GM12801 (cell line): ENCODE data around the gene CCL2.

Source experiments
- CTCF ChIP-seq: IDR thresholded peaks from one replicate; pipeline ENCODE4 v1.5.1; 2011; ENCODE audit warnings: control low read depth; ENCODE audit not compliant: insufficient read length; ENCODE audit errors: extremely low read depth

Gene CCL2

DNA sequence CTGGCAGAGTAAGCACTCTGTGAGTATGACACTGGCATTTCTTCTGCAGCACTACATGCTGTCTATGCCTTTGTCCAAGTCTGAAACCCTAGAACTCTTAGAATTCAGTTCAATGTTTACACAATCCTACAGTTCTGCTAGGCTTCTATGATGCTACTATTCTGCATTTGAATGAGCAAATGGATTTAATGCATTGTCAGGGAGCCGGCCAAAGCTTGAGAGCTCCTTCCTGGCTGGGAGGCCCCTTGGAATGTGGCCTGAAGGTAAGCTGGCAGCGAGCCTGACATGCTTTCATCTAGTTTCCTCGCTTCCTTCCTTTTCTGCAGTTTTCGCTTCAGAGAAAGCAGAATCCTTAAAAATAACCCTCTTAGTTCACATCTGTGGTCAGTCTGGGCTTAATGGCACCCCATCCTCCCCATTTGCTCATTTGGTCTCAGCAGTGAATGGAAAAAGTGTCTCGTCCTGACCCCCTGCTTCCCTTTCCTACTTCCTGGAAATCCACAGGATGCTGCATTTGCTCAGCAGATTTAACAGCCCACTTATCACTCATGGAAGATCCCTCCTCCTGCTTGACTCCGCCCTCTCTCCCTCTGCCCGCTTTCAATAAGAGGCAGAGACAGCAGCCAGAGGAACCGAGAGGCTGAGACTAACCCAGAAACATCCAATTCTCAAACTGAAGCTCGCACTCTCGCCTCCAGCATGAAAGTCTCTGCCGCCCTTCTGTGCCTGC lies at the start of gene CCL2:
Gene CCL2 (plus strand): TSS at position 635 of the 730 bp plus-strand sequence. CDS start 65 bp downstream, at position 700.
- no peak for TF ChIP-seq CTCF

DNA sequence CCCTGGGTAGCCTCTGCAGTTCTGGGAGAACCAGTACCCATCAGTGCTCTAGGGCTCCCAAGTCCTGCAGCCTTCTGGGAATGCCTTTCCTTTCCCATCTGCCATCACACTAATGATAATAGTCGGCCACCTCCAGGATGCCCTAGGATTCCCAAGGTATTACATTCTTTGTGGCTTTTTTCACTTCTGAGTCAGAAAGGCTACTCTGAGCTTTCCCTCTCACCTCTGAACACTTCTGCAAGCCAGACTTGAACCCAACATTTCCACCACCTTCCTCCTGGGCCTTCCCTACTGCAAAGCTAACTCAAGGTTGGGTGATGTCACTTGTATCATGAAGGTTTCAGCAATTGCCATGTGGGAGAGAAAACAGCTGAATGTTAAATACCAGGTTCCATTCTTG lies 49.7 kb upstream of the CCL2 start:
- TF ChIP-seq CTCF: no peak

GRCh38 chr17:34206569-34206968 lies 48.5 kb upstream of the CCL2 start:
- TF ChIP-seq CTCF: no peak

DNA sequence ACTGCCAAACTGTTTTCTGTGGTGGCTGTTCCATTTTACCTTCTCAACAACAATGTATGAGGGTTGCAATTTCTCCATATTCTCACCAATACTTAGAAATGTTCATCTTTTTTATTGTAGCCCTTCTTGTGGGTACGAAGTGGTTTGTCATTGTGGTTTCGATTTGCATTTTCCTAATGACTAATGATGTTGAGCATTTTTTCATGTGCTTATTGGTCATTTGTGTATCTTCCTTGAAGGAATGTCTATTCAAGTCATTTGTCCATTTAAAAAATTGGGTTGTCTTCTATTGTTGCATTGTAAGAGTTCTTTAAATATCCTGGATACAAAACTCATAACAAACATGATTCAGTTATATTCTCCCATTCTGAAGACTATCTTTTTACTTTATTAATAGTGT lies 47.5 kb upstream of the CCL2 start:
- TF ChIP-seq CTCF: no peak

GRCh38 chr17:34218748-34219147 lies 36.3 kb upstream of the CCL2 start:
- no peak for TF ChIP-seq CTCF

DNA sequence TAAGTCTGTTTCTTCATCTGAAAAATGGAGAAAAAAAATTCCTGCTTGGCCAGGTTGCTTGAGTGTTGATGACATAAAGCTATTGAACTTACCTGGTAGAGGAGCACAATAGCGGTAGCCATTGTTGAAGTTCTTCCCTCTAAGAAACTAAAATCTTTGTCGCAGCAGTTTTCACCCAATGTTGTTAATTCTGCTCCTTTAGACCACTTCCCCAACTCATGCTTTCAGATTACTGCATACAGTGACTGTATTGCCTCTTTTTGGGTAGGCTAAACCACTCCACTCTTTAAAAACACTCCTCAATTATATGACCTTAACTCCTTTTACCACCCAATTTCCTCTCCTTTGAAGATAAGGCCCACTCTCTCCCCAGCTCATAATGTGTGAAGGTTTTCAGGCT lies 35.7 kb upstream of the CCL2 start:
- no peak for TF ChIP-seq CTCF

DNA sequence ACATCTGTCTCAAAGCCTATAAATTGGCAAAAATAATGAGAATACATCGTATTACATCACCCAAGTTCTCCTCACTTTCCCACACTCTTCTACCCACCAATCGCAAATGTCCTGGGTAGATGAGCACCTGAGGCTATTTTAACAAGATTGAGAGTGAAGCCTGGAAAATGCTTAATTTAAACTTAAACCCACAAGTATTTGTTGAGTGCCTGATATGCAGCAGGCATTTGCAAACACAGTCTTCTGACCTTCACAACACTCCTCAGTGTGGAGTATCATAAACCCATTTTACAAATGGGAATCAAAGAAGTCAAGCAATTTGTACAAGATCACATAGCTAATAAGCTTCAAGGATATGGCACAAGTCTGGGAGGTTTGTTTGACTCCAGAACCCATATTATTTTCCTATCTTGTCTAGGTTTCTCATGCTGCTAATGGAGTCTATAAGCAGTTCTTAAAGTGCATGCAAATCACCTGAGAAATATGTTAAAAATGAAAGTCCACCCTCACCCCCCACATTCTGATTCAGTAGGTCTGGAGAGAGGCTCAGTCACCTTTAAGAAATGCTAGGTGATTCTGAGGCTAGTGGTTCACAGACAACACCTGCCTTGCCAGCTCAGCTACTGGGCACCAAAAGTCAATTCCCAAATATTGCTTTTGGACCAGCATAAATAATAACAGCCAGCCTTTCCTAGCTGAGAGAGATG lies 34.9 kb upstream of the CCL2 start:
- TF ChIP-seq CTCF: no peak
